Activated gamma-delta T cell (primary cell): ENCODE measurements around the gene ACSBG1.

Experiments
- DNase-seq: peaks from one replicate; lab custom pipeline; 2025; lab: John Stamatoyannopoulos, UW

ACSBG1 gene

GRCh38 chr15:78222745-78223395 is 11.5 kb downstream of the ACSBG1 start:
- DNase-seq, result no peak

GRCh38 chr15:78220713-78221112 is 13.7 kb downstream of the ACSBG1 start:
- no peak for DNase-seq

- DNase-seq, result no peak
Measured at GRCh38 chr15:78216276-78217104, 17.9 kb downstream of the ACSBG1 start.

- no peak for DNase-seq
Measured at GRCh38 chr15:78213956-78214355, 20.4 kb downstream of the ACSBG1 start.

GRCh38 chr15:78213425-78213750 is 21.0 kb downstream of the ACSBG1 start:
- no peak for DNase-seq

- no peak for DNase-seq
Measured at GRCh38 chr15:78212546-78213424, 21.6 kb downstream of the ACSBG1 start.

GRCh38 chr15:78212008-78212407 is 22.4 kb downstream of the ACSBG1 start:
- no peak for DNase-seq

GRCh38 chr15:78211189-78211921 is 23.0 kb downstream of the ACSBG1 start:
- DNase-seq, result no peak

- no peak for DNase-seq
Measured at GRCh38 chr15:78210349-78210717, 24.0 kb downstream of the ACSBG1 start.

- DNase-seq, result no peak
Measured at GRCh38 chr15:78209646-78210348, 24.6 kb downstream of the ACSBG1 start.

GRCh38 chr15:78208887-78209645 is 25.3 kb downstream of the ACSBG1 start:
- no peak for DNase-seq

- DNase-seq, result no peak
Measured at GRCh38 chr15:78208341-78208844, 26.0 kb downstream of the ACSBG1 start.

- no peak for DNase-seq
Measured at GRCh38 chr15:78207641-78208340, 26.6 kb downstream of the ACSBG1 start.

- DNase-seq, result no peak
Measured at GRCh38 chr15:78207110-78207458, 27.3 kb downstream of the ACSBG1 start.

- DNase-seq, result no peak
Measured at GRCh38 chr15:78206326-78207109, 27.8 kb downstream of the ACSBG1 start.

- DNase-seq, result no peak
Measured at GRCh38 chr15:78205856-78206255, 28.5 kb downstream of the ACSBG1 start.

- no peak for DNase-seq
Measured at GRCh38 chr15:78205337-78205736, 29.0 kb downstream of the ACSBG1 start.

- no peak for DNase-seq
Measured at GRCh38 chr15:78204351-78205309, 29.7 kb downstream of the ACSBG1 start.
